Colonic mucosa (tissue), 4 donors: ENCODE measurements around the gene AP1B1. TPM values are rescaled to one million over a fixed set of nuclear protein-coding genes. Genes with fewer than 3 reads are reported as not detected.
"Not testable (repeated sequence)": the region's sequence is repeated elsewhere in the genome, so short reads cannot be mapped to it uniquely, and the experiment has no call there.

Source experiments
- DNase-seq: peaks from one replicate; pipeline ENCODE4 v3.0.0-alpha.2; 2020
- H3K27ac ChIP-seq: fragments of 200-600 bp; one replicate; pipeline ENCODE4 v1.8.0; 2021
- H3K27me3 ChIP-seq: fragments of 200-600 bp; one replicate; pipeline ENCODE4 v1.8.0; 2021
- H3K36me3 ChIP-seq: fragments of 200-600 bp; one replicate; pipeline ENCODE4 v1.8.0; 2021
- H3K4me1 ChIP-seq: fragments of 200-600 bp; one replicate; pipeline ENCODE4 v1.8.0; 2021; ENCODE audit warnings: mild to moderate bottlenecking
- H3K4me3 ChIP-seq: fragments of 200-600 bp; one replicate; pipeline ENCODE4 v1.8.0; 2021
- H3K9ac ChIP-seq, 2 donors: one replicate each; pipeline ENCODE4 v1.7.0; 2013; ENCODE audit warnings: control low read depth in 2 of 2, low read depth in 2 of 2, low read length in 2 of 2
- H3K9me3 ChIP-seq: fragments of 200-600 bp; one replicate; pipeline ENCODE4 v1.8.0; 2021
- CTCF ChIP-seq: fragments of 200-600 bp; IDR thresholded peaks from one replicate; pipeline ENCODE4 v1.8.0; 2022; ENCODE audit warnings: antibody characterized with exemption, mild to moderate bottlenecking
- intact Hi-C: fragments of 100-400 bp; cut with DNase I; formaldehyde crosslinking; loops from one replicate; pipeline ENCODE4 v1.14.1; 2022
- total RNA-seq, 2 donors: library from RNA; stranded (reverse); fragmentation: NEBNext Ultra II Directional in 1 of 2; extraction: Animal tissue kit (Norgen Biotek cat#: 25700) in 1 of 2; gene quantifications; one replicate each; pipeline ENCODE4 v1.2.1, GENCODE V29; 2021
- donor health status: healthy.
- donor health status: DM: no; HTN: no; CAD: no.
- donor health status: DM: no; HTN: no; CAD: no.

Gene AP1B1
- total RNA-seq, 2 donors from 2014 or later, result 90.4 to 120 TPM

DNA sequence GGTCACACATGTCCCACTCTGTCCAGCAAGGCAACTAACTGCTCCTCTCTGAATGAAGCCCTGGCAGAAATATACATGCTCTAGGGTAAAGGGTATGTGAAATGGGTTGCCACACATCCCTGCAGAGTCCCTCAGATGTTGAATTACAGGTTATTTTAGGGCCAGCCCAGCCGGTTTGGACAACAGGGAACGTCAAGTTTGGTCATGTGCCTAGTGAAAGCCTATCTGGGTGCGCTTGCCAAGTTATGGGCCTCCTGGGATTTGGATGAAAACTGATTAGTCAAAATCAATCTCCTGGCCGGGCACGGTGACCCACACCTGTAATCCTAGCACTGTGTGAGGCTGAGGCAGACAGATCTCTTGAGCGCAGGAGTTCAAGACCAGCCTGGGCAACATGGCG, 10.4 kb downstream of the AP1B1 start:
- Histone ChIP-seq H3K4me1 (peaks cover 2% of the 10 kb centered on the region), H3K9me3 (no peaks in the 10 kb centered on the region), H3K27ac (no peak overlapping the region), H3K9ac (no peak overlapping the region), H3K36me3 (no peaks in the 10 kb centered on the region), H3K27me3 (no peaks in the 10 kb centered on the region), H3K4me3 (no peak overlapping the region)
- intact Hi-C loops, result no loop called here
- no peak for TF ChIP-seq CTCF
- no peak for DNase-seq

DNA sequence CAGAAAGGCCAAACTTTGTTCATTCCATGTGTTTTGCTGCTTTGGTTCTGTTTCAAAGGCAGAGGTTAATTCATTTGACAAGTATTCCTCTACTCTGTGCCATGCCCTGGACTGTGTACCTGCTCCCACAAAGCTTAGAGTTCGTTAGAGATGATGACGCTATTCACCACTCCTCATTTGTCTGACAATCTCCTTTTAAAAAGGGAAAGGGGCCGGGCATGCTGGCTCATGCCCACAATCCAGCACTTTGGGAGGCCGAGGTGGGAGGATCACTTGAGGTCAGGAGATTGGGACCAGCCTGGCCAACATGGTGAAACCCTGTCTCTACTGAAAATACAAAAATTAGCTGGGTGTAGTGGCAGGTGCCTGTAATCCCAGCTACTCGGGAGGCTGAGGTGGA, 11.7 kb downstream of the AP1B1 start:
- H3K27ac ChIP-seq, H3K4me3 ChIP-seq, H3K27me3 ChIP-seq, intact Hi-C loops, H3K36me3 ChIP-seq, H3K9me3 ChIP-seq, DNase-seq, H3K4me1 ChIP-seq, H3K9ac ChIP-seq: not testable (repeated sequence)

DNA sequence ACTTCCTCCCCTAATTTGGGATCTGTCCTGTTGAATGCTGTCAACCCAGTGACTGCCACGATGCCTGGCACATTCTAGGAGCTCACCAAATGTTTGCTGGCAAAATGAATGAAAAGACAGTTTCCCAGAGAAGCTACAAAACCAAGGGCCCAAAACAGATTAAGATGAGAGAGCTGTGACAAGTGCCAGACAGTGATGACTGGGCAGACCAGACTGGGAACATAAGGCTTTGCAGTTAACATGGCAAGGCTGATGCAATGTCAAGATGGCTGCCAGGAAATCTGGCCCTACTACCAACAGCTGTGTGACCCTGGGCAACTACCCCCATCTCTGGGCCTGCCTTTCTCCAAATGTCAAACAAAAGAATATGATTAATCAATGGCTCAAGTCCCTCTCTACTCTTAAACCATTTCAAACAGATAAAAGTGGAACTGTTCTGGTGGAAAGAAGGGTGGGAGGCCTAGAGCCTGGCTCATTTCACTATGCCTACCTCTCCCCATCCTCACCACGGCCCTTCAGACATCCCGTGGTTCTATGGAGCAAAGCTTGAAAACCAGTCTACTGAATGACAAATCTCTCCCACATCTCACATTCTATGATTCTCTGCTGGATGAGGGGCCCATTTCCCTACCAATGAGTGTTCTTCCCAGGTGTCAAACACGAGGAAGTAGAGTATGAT, 12.8 kb downstream of the AP1B1 start:
- Histone ChIP-seq H3K9me3 (no peaks in the 10 kb centered on the region), H3K27ac (no peak overlapping the region), H3K9ac (no peak overlapping the region), H3K36me3 (no peaks in the 10 kb centered on the region), H3K4me1 (no peaks in the 10 kb centered on the region), H3K27me3 (no peaks in the 10 kb centered on the region), H3K4me3 (no peak overlapping the region)
- intact Hi-C loops, result no loop called here
- DNase-seq, result no peak
- no peak for TF ChIP-seq CTCF

GRCh38 chr22:29374806-29375205, 13.6 kb downstream of the AP1B1 start:
- H3K4me3 ChIP-seq, H3K4me1 ChIP-seq, H3K27ac ChIP-seq, H3K36me3 ChIP-seq, intact Hi-C loops, H3K9me3 ChIP-seq, DNase-seq, H3K27me3 ChIP-seq, H3K9ac ChIP-seq: not testable (repeated sequence)

DNA sequence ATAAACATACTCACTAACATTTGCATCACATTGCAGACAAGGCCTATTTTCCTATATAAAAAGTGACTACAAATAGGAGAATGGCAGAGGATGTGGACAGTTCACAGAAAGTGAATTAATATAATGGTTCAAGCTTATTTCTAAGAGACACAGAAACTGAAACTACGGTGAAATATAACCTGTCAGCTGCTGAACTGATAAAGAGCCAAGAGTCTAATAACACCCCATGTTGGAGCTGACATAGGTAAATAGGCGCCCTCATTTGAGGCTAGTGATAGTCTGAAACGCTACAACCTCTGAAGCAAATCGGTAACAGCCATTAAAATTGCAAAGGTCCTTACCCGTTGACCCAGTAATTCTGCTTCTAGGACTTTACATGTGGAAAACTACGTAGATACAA, 14.0 kb downstream of the AP1B1 start:
- intact Hi-C loops, result no loop called here
- Histone ChIP-seq H3K9ac (no peak overlapping the region), H3K36me3 (peaks cover 2% of the 10 kb centered on the region), H3K27ac (no peak overlapping the region), H3K9me3 (no peaks in the 10 kb centered on the region), H3K27me3 (no peaks in the 10 kb centered on the region), H3K4me1 (no peaks in the 10 kb centered on the region), H3K4me3 (no peak overlapping the region)
- TF ChIP-seq CTCF, result no peak
- no peak for DNase-seq

DNA sequence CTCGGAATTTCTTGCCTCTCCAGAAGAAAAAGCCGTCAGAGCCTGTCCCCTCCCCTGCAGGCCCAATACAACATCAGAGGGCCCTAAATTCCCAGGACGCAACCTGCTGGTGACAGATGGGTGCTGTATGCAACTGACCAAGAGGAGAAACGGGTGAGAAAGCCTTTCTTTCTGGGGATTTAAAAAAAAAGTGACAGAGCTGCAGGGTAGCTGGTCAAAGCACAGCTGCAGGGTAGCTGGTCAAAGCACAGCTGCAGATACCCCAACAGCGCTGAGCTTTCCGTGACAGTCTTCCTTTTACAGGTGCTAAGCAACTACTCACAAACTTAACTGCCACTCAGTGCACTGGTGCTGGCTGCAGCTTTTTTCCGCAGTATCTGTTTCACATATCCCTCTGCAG, 17.8 kb downstream of the AP1B1 start:
- no peaks in the 10 kb centered on the region for H3K4me1 ChIP-seq

More for the DNA sequence above, 17.8 kb downstream of the AP1B1 start:
- DNase-seq, result no peak
- Histone ChIP-seq H3K27ac (no peak overlapping the region), H3K9me3 (no peaks in the 10 kb centered on the region), H3K27me3 (no peaks in the 10 kb centered on the region), H3K9ac (no peak overlapping the region), H3K36me3 (peaks cover 6% of the 10 kb centered on the region), H3K4me3 (no peak overlapping the region)
- no peak for TF ChIP-seq CTCF
- intact Hi-C loops, result no loop called here
